Fibroblast of the aortic adventitia (primary cell): Measurements from ENCODE around the gene SVBP. TPM values are rescaled to one million over a fixed set of nuclear protein-coding genes. Genes with fewer than 3 reads are reported as not detected.

ENCODE experiments used
- DNase-seq: peaks from one replicate; pipeline ENCODE4 v3.0.0-alpha.2; 2010; ENCODE audit warnings: low read depth
- H3K4me3 ChIP-seq: 2 replicates; pipeline ENCODE4 v1.5.1; 2011; ENCODE audit warnings: low read depth, mild to moderate bottlenecking, control low read depth, low read length, moderate library complexity
- total RNA-seq: library from RNA; depleted of rRNA; stranded (reverse); fragments of >200 nt; gene quantifications from 2 replicates; pipeline ENCODE4 v1.2.3, GENCODE V29; 2012; ENCODE audit warnings: low replicate concordance
- TF ChIP-seq, protein P1 (sequence below): IDR thresholded peaks from 2 replicates; pipeline ENCODE4 v1.5.1; 2011; ENCODE audit warnings: mild to moderate bottlenecking, low read length, control low read depth, inconsistent platforms; ENCODE audit not compliant: insufficient read depth

Gene SVBP
- total RNA-seq, 1 donor = 18.9 TPM

DNA sequence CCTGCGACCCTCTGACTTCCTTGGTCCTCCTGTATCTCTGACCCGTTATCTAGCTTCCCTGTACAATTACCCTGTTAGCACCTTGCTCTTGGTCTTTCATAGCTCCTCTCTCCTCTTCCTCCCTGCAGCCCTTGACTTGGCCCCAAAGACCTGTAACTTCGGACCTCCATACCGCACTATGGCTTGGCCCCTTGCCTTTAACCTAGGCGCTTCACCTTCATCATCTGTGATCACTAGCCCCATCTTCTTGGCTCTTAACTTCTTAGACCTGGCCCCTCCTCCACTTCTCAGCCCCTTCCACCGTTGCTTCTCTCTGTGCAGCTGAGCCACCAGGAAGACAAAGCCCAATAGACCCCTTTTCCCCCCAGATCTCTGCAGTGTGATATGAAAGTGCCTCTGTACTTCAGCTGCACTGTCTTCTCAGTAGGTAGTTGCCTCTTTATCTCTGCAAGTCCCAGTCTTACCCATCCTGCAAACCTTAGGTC lies 30.0 kb upstream of the SVBP start:
- H3K4me3 ChIP-seq = peak overlapping the region; percentile 96
- TF ChIP-seq, protein P1, sequence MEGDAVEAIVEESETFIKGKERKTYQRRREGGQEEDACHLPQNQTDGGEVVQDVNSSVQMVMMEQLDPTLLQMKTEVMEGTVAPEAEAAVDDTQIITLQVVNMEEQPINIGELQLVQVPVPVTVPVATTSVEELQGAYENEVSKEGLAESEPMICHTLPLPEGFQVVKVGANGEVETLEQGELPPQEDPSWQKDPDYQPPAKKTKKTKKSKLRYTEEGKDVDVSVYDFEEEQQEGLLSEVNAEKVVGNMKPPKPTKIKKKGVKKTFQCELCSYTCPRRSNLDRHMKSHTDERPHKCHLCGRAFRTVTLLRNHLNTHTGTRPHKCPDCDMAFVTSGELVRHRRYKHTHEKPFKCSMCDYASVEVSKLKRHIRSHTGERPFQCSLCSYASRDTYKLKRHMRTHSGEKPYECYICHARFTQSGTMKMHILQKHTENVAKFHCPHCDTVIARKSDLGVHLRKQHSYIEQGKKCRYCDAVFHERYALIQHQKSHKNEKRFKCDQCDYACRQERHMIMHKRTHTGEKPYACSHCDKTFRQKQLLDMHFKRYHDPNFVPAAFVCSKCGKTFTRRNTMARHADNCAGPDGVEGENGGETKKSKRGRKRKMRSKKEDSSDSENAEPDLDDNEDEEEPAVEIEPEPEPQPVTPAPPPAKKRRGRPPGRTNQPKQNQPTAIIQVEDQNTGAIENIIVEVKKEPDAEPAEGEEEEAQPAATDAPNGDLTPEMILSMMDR = no peak
- no peak for DNase-seq

DNA sequence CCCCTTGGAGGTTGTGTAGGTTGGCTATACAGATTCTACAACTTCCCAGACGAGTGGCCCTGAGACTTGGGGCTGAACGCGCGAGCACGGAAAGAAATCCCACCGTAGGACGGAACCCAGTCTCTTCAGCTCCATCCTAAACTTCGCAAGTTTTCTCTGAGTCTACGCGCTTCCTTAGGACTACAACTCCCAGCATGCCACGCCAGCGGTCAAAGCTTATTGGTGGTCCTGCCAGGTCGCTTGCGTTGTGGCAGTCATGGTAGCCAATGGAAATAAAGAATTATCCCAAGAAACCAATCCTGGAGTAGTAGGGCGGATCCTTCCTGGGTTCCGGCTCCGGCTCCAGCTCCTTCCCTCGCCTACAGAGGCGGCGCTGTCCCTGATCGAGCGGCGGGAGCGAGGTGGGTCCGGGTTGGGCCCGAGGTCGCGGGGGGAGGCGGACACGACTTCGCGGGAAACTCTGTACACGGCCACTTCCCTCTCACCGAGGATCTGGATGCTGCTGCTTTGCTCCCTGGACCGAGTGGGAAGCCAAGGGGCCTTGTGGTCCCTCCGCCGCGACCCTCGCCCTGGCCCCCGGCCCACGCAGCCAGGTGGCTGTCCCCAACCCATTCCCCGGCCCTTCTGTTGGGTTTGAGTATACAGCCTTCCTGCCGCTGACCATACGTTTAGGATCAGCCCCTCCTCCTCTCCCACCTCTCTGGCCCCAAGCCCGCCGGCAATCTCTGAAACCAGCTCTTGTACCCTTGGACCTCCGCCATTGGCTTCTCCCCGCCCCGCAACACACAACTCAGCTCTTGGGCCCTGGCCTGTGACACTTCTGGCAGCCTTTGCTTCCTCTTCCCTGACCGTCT lies 29.3 kb upstream of the SVBP start, which contains the start of gene ZNF691:
TSS of gene ZNF691 (plus strand) at position 357 of the 854 bp plus-strand sequence. CDS start 3,046 bp downstream, outside the sequence.
- DNase-seq = peak; percentile 98
- TF ChIP-seq, protein P1 = peak; percentile 69
- peak within 1 kb of the TSS; percentile 96 for H3K4me3 ChIP-seq

DNA sequence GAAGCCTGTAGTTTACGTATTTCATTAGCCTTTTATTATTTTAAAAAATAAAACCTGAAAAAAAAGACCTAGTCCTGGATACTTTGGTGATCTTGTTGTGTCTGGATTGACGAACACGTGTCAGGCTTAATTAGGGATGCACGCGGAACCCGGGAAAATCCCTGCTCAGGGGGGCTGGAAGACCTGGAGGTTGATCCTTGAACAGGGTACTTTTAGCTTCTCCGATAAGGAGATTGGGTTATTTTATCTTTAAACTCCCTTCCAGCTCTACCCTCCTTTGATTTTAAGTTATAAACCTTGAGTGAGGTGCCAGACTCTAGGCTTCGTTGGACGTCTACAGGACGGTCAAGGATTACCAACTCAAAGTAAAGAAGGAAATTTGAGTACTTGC lies 28.7 kb upstream of the SVBP start:
- peak overlapping the region; percentile 62 for H3K4me3 ChIP-seq
- no peak for DNase-seq
- TF ChIP-seq, protein P1 = no peak

DNA sequence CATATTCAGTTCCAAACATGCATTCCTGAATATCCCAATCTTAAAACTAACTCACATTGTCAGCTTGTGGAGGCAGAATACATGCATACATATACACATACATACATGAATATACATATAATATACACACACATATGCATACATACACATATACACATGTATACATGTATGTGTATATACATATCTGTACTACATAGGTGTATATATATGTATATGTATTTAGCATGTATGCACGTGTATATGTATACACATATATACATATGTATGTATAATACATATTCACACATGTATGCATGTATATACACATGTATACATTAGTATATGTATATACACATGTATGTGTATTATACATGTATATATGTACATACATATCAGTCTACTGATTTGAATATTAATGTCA lies 28.0 kb upstream of the SVBP start:
- TF ChIP-seq, protein P1 = no peak
- no peak for DNase-seq
- no peak overlapping the region for H3K4me3 ChIP-seq

DNA sequence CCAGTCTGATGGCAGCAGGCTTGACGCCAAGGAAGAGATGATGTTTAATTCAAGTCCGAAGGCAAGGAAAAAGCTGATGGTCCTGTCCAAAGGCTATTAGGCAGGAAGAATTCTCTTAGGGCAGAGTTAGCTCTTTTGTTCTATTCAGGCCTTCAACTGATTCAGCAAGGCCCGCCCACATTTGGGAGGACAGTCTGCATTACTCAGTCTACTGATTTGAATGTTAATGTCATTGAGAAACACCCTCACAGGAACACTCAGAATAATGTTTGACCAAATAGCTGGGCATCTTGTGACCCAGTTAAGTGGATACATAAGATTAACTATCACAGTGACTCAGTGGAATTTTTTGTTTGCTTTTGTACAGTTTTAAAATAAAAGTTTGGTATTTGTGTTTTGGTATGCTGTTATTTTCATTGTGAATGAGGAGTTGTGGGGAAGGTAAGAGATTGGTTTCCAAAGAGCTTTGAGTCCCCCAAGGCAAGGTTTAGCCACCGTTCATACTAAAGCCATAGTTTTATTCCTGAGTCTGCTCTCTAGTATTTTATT lies 27.5 kb upstream of the SVBP start:
- TF ChIP-seq, protein P1 = no peak
- no peak overlapping the region for H3K4me3 ChIP-seq
- DNase-seq = peak; percentile 19

DNA sequence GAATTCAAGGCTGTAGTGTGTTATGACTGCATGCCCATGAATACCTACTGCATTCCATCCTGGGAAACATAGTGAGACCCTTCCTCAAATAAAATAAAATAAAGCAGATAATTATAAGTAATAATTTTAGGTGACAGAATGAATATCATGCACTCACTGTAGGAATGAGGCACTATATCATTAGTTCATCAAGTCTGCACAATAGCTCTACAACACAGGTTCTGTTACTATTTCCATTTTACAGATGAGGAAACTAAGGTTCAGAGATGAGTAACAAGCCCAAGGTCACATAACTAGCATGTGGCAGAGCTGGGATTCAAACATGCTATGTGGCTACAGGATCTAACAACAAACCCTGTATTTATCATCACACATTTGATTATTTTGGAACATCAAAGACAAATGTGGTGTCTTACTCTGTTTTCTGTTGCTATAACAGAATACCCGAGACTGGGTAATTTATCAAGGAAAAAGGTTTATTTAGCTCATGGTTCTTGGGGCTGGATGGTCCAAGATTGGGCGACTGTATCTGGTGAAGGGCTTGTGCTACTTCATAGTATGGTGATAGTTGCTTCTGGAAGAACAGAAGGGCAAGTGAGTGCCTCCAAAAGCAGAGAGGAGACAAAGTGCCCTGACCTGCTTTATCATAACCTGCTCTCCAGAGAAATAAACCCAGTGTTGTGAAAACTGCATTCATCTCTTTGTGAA lies 24.4 kb upstream of the SVBP start:
- no peak overlapping the region for H3K4me3 ChIP-seq
- DNase-seq = no peak
- TF ChIP-seq, protein P1 = no peak
